Daoy (cell line): Measurements from ENCODE around the gene TMEM69. TPM values are rescaled to one million over a fixed set of nuclear protein-coding genes. Genes with fewer than 3 reads are reported as not detected.
"Not testable (repeated sequence)": the region's sequence is repeated elsewhere in the genome, so short reads cannot be mapped to it uniquely, and the experiment has no call there.

Experiments used
- DNase-seq: peaks from one replicate; pipeline ENCODE4 v3.0.0-alpha.2; 2015; ENCODE audit warnings: low read depth
- total RNA-seq: library from RNA; depleted of rRNA; stranded (reverse); fragments of >200 nt; shearing (Covaris generic); gene quantifications from 2 replicates; pipeline ENCODE4 v1.2.3, GENCODE V29; 2014

The TMEM69 gene
- total RNA-seq, 1 experiment from 2014 or later = 47.9 TPM

- DNase-seq = no peak
Observed at GRCh38 chr1:45677751-45678245, 10.2 kb upstream of the TMEM69 start.

DNA sequence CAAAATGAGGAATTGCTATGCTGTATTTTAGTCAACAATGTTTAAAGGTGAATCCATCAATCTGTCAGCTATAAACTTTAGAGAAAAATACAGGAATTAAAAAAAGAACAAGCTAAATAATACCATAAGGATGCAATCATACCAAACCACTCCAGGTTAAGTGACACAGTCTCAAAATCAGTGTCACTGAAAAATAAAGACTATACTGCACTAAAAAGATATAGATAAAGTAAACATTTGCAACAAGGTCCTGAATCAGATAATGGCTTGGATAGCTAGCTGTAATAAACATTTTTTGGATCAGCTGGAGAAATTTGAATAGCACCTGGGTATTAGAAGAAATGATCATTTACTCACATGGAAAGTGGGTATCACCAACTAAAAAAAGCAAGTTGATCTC, 9.5 kb upstream of the TMEM69 start:
- no peak for DNase-seq

- peak; percentile 7 for DNase-seq
Observed at GRCh38 chr1:45679123-45679522, 8.9 kb upstream of the TMEM69 start.

DNA sequence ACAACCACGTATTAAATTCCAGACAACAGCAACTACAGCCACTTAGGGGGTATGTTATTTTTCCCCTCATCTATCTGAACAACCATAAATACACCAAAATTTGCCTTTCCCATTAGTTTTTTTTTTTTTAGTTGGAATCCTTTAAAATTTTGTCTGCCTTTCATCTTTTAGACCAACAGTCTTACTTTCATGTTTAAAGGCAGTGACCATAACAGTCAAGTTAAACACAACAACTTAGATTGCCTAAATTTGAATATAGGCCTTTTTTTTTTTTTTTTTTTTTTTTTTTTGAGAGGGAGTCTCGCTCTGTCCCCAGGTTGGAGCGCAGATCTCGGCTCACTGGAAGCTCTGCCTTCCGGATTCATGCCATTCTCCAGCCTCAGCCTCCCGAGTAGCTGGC, 5.0 kb upstream of the TMEM69 start:
- DNase-seq = no peak

DNA sequence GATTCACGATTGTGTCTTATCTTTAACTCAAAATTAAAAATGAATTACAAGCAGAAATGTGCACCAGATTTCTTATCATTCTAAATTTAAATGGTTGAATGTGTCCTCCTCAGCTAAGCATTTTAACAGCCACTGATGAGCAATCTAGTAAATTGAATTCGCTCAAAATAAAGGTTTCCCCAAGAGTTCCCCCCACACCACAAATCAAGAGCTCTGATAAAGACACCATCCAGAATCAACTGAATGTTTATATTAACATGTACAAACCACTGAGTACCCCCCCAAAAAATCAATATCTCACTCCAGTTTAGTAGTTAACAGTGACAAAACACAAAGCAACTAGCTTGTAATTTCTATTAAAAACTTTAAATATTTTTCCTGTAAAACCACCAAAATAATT, 3.6 kb upstream of the TMEM69 start:
- no peak for DNase-seq

GRCh38 chr1:45685308-45686014, 2.5 kb upstream of the TMEM69 start:
- no peak for DNase-seq

DNA sequence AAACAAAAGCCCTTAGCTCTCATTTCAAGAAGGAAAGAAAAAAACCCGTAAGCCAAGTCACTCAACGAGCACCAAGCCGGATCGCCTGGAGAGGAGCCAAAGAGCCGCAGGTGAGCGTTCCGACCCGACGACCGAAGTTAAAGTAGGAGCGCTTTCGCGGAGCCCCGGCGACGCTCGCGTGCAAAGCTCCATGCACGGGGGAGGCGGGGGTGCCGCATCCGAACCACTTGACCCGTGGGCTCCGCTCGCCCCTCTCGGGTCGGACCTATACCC, 2.0 kb upstream of the TMEM69 start:
- DNase-seq = peak; percentile 61

DNA sequence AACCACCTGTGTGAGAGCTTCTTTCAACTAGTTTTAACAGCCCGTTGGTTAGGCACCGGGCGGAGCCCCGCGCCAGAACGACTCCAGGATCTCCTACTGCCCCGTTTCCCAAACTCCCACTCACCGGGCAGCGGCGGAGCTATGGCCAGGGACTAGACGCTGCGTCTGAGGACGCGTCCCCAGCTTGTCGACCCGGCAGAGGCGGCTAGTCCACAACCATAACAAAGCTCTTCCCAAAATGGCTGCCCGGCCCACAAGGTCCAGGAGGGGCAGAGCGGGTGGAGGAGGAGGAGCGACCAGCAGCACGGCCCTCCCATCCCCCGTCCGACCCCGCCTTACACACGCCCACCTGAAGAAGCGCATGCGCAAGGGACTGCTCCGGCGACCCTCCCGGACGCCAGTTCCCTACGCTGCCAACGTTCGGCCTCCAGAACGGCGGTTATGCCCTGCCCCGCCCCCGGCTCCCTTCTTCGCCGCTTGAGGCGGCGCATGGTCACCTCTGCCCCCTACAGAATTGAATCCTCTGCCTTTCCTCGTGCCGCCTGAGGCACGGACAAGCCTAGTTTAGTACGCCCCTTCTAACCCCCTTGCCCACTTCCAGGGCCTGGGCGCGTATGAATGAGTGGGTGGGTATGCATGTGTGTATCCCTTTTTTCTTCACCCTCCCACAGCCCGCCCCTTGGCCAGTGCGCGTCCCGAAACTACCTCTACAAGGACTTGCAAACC, 1.5 kb upstream of the TMEM69 start, which contains the start of gene GPBP1L1:
Gene GPBP1L1 (minus strand): TSS at position 246 of the 726 bp plus-strand sequence. CDS start 27,446 bp downstream, outside the sequence.
- peak; percentile 99 for DNase-seq

DNA sequence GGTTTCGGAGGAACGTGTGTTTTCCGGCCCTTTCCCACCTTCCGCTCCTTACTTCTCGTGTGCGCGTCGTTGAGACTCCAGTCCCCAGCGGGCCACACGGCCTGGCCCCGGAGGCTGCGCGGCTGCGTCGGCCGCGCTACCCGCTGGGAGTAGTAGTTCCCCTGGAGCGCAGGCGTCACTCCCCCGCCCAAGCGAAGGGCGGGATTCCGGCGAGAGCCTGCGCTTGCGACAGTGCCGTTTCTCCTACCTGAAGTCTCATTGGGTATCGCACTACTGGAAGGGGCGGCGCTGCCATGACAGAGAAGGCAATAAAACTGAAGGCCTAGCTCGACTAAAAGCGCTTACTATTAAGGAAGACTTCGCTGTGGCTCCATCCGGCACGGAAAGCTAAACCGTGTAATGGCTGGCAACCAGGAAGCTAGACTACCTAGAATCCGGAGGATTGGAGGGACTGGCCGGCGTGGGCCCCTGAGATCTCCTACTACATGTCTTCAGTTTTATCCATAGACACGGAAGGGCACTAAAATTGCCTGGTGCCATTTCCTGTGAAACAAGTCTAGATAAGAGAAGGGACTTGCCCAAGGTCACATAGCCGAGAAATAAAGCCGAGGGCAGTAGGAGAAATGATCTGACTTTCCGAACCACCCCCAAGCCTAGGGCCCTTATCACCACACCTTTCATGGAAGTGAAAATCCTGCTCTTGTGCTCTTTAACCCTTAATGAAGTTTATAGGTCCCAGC, 797 bp upstream of the TMEM69 start:
- DNase-seq = peak; percentile 99

GRCh38 chr1:45693811-45694210, 5.8 kb downstream of the TMEM69 start:
- not testable (repeated sequence) for DNase-seq

- no peak for DNase-seq
Observed at GRCh38 chr1:45694823-45695222, 6.8 kb downstream of the TMEM69 start.

GRCh38 chr1:45704637-45705036, 16.7 kb downstream of the TMEM69 start:
- no peak for DNase-seq

- no peak for DNase-seq
Observed at GRCh38 chr1:45713711-45714110, 25.7 kb downstream of the TMEM69 start.

DNA sequence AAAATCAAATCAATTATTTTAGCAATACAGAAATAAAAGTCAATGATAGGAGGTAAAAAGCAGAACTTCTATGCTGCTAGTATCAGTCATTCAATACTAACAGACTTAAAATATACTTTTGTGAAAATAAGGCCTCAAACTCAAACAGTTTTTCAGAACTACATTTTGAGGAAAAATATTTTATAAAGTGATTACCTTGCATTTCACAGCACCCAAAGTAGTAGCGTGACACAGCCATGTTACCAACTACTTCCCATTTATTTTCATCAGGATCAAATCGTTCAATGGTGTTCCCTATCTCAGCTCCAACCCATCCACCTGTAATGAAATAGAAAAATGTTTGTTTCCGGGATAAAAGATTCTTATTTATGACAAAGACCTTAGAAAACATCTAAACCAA, 28.7 kb downstream of the TMEM69 start:
- no peak for DNase-seq

DNA sequence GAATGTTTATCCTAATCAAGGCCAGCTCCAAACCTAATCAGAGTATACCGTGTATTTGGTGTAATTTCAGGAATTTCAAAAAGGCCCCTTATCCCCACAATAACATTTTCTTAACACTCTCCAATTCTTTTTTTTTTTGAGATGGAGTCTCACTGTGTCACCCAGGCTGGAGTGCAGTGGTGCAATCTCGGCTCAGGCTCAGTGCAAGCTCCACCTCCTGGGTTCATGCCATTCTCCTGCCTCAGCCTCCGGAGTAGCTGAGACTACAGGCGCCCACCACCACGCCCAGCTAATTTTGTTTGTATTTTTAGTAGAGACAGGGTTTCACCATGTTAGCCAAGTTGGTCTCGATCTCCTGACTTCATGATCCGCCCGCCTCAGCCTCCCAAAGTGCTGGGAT, 29.4 kb downstream of the TMEM69 start:
- DNase-seq = not testable (repeated sequence)

- no peak for DNase-seq
Observed at GRCh38 chr1:45718289-45718688, 30.3 kb downstream of the TMEM69 start.

DNA sequence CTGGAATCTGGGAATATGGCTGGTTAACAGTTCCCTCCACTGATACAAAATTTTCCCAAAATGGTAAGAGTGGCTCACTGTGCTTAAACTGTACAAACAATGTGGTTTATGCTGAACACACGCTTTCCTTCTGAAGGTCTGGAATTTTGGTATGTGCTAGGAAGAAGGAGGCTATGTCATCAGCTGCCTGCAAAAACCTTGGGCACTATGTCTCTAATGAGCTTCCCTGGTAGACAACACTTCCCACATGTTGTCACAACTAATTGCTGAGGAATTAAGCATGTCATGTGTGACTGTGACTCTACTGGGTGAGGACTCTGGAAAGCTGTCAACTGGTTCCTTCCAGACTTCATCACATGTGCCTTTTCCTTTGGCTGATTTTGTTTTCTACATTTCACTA, 33.2 kb downstream of the TMEM69 start:
- DNase-seq = no peak

DNA sequence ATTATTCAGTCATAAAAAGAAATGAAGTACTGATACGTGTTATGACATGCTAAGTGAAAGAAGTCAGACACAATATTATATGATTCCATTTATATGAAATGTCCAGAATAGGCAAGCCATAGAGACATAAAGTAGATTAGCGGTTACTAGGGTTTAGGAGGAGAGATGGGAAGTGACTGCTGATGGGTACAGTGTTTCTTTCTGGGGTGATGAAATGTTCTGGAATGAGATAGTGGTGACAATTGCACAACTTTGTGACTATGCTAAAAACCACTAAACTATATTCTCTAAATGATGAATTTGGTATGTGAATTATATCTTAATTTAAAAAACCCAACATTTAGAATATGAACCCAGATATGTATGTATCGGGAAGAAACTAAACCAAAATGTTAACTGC, 34.8 kb downstream of the TMEM69 start:
- no peak for DNase-seq

GRCh38 chr1:45723248-45723930, 35.4 kb downstream of the TMEM69 start:
- DNase-seq = no peak

GRCh38 chr1:45726007-45726406, 38.0 kb downstream of the TMEM69 start:
- not testable (repeated sequence) for DNase-seq

DNA sequence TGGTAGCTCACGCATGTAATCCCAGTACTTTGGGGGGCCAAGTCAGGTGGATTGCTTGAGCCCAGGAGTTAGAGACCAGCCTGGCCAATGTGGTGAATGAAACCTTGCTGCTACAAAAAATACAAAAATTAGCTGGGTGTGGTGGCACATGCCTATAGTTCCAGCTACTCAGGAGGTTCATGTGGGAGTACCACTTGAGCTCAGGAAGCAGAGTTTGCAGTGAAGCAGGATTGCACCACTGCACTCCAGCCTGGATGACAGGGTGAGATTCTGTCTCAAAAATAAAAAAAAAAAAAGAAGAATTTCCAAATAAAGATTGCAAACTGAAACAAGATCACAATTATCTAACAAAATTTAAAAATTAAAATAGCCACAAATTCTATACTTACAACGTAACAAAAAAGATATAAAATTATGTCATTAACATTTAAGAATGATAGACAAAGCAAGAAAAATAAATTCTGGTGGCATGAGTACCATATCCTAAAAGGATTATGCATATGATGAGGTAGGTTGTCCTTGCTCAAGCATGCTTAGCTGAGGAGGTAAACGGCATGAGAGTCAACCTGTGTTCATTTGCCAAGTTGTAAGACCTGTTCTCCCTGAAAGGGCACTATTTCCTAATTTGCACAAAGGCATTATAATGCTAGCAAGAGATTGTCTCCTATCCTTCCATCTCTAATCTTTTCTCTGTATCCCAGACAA, 42.2 kb downstream of the TMEM69 start:
- DNase-seq = no peak
